Gastrocnemius medialis (tissue), 4 donors: ENCODE measurements around the gene LRCH3. TPM values are rescaled to one million over a fixed set of nuclear protein-coding genes. Genes with fewer than 3 reads are reported as not detected.

Source experiments
- ATAC-seq, 2 donors: fragments of 150-250 bp; one replicate each; pipeline ENCODE4 v1.9.1; 2016
- DNase-seq, 2 donors: peaks; one replicate each; pipeline ENCODE4 v3.0.0-alpha.2; 2019
- H3K27ac ChIP-seq, 4 donors: fragments of 200-600 bp; sonication (generic); 1 replicate in 1 of 4; 2 replicates in 3 of 4; pipeline ENCODE4 v1.5.1; 2016 to 2018; ENCODE audit warnings: mild to moderate bottlenecking in 2 of 4, moderate library complexity in 1 of 4
- H3K27me3 ChIP-seq, 3 donors: fragments of 200-600 bp; sonication (generic) in 2 of 3; 1 replicate in 1 of 3; 2 replicates in 2 of 3; pipeline versions ENCODE4 v1.5.1 to v1.6.0; 2016 to 2019; ENCODE audit warnings: mild to moderate bottlenecking in 1 of 3, moderate library complexity in 1 of 3
- H3K36me3 ChIP-seq, 2 donors: fragments of 200-600 bp; sonication (generic) in 1 of 2; one replicate each; pipeline ENCODE4 v1.5.1; 2017 to 2018
- H3K4me1 ChIP-seq, 2 donors: fragments of 200-600 bp; sonication (generic) in 1 of 2; one replicate each; pipeline ENCODE4 v1.5.1; 2016 to 2017; ENCODE audit warnings: mild to moderate bottlenecking in 2 of 2
- H3K4me3 ChIP-seq, 4 donors: fragments of 200-600 bp; sonication (generic) in 3 of 4; 1 replicate in 1 of 4; 2 replicates in 3 of 4; pipeline ENCODE4 v1.5.1; 2016 to 2019; ENCODE audit warnings: mild to moderate bottlenecking in 2 of 4
- H3K9me3 ChIP-seq, 3 donors: fragments of 200-600 bp; sonication (generic) in 2 of 3; 1 replicate in 1 of 3; 2 replicates in 2 of 3; pipeline ENCODE4 v1.5.1; 2016 to 2019
- POLR2A ChIP-seq, 2 donors: fragments of 450-650 bp; IDR thresholded peaks; one replicate each; pipeline ENCODE4 v1.6.1; 2017; ENCODE audit warnings: antibody characterized with exemption in 2 of 2, mild to moderate bottlenecking in 2 of 2, moderate library complexity in 2 of 2
- in situ Hi-C, 4 donors: fragments of 200-750 bp; cut with MboI; loops; one replicate each; pipeline versions ENCODE4 v1.15.0 to v1.8.0; 2017; ENCODE audit warnings: low sequenced_read_pairs in 4 of 4
- intact Hi-C: fragments of 100-400 bp; cut with DNase I; formaldehyde crosslinking; loops from one replicate; pipeline ENCODE4 v1.15.1; 2023; ENCODE audit warnings: low total_unique reads
- total RNA-seq, 4 donors: library from RNA; depleted of rRNA; stranded (reverse); fragments of >200 nt; gene quantifications; one replicate each; pipeline versions ENCODE4 v1.1.0 to v1.2.3, GENCODE V29; 2016
- TF ChIP-seq, protein P1 (sequence below), 5 experiments: fragments of 450-650 bp in 3 of 5; fragments of 200-600 bp in 2 of 5; sonication (generic) in 2 of 5; IDR thresholded peaks in 4 of 5; conservative IDR thresholded peaks in 1 of 5; 1 replicate in 4 of 5; 2 replicates in 1 of 5; pipeline ENCODE4 v1.5.1; 2016 to 2019; ENCODE audit warnings: antibody characterized with exemption in 5 of 5, mild to moderate bottlenecking in 3 of 5, moderate library complexity in 3 of 5

Gene LRCH3
- total RNA-seq, 4 donors from 2014 or later = 18.0 to 126 (median 26.7) TPM

DNA sequence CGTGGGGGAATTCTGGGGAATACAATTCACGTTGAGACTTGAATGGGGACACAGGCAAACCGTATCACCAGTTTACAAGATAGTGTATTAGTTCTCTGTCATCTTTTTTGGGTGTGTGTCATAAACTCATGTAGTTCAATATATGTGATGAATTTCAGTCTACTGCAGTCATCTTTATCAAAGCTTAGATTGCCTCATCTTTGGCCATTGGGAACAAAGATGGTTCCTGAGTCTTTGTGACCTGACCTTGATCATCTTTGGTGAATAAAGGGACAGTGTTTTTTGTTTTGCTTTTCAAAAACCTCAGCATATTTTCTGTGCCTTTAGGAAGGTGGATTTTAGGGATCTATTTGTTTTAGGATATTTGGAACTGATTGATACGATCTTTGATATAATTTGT is 23.3 kb downstream of the LRCH3 start:
- DNase-seq (no peak), ATAC-seq (no peak)
- in situ Hi-C loops = no loop called here
- no peak overlapping the region for H3K27ac ChIP-seq
- no peaks in the 10 kb centered on the region for H3K36me3 ChIP-seq
- H3K4me1 ChIP-seq = peaks cover 8 to 16% of the 10 kb centered on the region in 2 donors
- H3K9me3 ChIP-seq = no peaks in the 10 kb centered on the region
- intact Hi-C loops = no loop called here
- no peak overlapping the region for H3K4me3 ChIP-seq
- no peak for TF ChIP-seq POLR2A (IDR thresholded peaks at IDR 0.05)
- TF ChIP-seq, protein P1, sequence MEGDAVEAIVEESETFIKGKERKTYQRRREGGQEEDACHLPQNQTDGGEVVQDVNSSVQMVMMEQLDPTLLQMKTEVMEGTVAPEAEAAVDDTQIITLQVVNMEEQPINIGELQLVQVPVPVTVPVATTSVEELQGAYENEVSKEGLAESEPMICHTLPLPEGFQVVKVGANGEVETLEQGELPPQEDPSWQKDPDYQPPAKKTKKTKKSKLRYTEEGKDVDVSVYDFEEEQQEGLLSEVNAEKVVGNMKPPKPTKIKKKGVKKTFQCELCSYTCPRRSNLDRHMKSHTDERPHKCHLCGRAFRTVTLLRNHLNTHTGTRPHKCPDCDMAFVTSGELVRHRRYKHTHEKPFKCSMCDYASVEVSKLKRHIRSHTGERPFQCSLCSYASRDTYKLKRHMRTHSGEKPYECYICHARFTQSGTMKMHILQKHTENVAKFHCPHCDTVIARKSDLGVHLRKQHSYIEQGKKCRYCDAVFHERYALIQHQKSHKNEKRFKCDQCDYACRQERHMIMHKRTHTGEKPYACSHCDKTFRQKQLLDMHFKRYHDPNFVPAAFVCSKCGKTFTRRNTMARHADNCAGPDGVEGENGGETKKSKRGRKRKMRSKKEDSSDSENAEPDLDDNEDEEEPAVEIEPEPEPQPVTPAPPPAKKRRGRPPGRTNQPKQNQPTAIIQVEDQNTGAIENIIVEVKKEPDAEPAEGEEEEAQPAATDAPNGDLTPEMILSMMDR (IDR thresholded peaks at IDR 0.05 in 4 of 5, conservative IDR thresholded peaks at IDR 0.05 in 1 of 5) = no peak
- no peaks in the 10 kb centered on the region for H3K27me3 ChIP-seq

DNA sequence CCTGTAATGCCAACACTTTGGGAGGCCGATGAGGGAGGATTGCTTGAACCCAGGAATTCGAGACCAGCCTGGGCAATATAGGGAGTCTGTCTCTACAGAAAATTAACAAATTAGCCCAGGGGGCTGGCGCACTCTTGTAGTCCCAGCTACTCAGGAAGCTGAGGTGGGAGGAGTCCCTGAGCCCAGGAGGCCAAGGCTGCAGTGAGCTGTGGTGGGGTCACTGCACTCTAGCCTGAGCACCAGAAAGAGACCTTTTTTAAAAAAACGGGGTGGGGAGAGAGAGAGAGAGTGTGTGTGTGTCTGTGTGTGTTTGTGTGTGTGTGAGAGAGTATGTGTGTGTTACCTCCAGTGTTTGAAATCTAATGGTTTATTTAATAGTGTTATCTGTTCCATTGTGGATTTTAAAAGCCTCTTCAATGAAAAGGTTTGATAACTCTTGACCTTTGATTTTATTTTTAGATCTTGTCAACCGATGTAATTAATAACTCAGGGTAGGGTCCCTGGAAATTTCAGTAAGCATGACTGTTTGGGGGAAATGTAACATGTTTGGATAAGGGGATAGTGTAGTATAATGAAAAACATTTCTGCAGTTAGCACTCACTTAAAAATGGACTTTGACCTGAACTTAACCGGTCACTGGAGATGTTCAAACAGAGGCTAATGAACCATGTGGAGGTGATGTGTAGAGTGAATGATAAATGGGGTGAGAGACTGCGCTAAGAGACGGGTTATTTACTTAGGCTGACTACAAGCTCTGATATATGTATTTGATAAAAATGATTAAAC is 29.7 kb downstream of the LRCH3 start:
- DNase-seq (no peak), ATAC-seq (no peak)
- in situ Hi-C loops (no loop called here), intact Hi-C loops (no loop called here)
- Histone ChIP-seq H3K4me3 (no peak overlapping the region), H3K9me3 (no peaks in the 10 kb centered on the region), H3K27me3 (no peaks in the 10 kb centered on the region), H3K4me1 (no peaks in the 10 kb centered on the region), H3K27ac (no peak overlapping the region), H3K36me3 (peaks cover 0 to 18% of the 10 kb centered on the region in 2 donors)
- no peak for TF ChIP-seq POLR2A (IDR thresholded peaks at IDR 0.05)
- TF ChIP-seq, protein P1 (IDR thresholded peaks at IDR 0.05 in 4 of 5, conservative IDR thresholded peaks at IDR 0.05 in 1 of 5) = no peak

DNA sequence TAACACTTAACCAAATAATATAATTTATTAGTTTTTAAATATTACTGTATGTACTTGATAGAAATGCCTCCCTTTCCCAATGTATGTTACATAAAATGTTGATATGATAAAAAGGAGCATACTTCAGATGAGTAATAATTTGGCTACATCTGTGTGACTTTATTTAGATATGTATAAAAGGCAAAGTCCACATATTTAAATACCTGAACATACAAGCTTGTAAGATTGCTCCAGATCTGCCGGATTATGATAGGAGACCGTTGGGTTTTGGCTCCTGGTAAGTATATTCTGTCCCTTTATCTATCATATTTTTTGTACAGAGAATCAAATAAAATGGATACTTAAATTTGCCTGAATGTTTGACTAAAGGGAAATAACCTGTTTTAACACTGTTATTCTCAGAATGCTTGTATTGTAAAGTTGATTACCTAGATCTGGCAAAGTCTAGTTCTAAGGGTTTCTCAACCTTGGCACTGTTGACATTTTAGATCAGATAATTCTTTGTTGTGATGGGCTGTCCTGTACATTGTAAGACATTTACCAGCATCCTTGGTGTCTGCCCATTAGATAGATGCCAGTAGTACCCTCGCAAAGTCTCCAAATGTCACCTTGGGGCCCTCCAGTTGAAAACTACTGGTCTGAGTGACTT is 38.5 kb downstream of the LRCH3 start:
- intact Hi-C loops (no loop called here), in situ Hi-C loops (loop anchor here in 1 of 4 donors (10.0 kb wide), 1 partner anchor 65 kb away; no protein-coding TSS in a partner anchor)
- ATAC-seq (no peak), DNase-seq (no peak)
- Histone ChIP-seq H3K9me3 (no peaks in the 10 kb centered on the region), H3K27me3 (no peaks in the 10 kb centered on the region), H3K4me1 (no peaks in the 10 kb centered on the region), H3K27ac (no peak overlapping the region), H3K4me3 (no peak overlapping the region), H3K36me3 (peaks cover 10 to 78% of the 10 kb centered on the region in 2 donors)
- TF ChIP-seq POLR2A (IDR thresholded peaks at IDR 0.05) = no peak
- TF ChIP-seq, protein P1 (IDR thresholded peaks at IDR 0.05 in 4 of 5, conservative IDR thresholded peaks at IDR 0.05 in 1 of 5) = no peak

DNA sequence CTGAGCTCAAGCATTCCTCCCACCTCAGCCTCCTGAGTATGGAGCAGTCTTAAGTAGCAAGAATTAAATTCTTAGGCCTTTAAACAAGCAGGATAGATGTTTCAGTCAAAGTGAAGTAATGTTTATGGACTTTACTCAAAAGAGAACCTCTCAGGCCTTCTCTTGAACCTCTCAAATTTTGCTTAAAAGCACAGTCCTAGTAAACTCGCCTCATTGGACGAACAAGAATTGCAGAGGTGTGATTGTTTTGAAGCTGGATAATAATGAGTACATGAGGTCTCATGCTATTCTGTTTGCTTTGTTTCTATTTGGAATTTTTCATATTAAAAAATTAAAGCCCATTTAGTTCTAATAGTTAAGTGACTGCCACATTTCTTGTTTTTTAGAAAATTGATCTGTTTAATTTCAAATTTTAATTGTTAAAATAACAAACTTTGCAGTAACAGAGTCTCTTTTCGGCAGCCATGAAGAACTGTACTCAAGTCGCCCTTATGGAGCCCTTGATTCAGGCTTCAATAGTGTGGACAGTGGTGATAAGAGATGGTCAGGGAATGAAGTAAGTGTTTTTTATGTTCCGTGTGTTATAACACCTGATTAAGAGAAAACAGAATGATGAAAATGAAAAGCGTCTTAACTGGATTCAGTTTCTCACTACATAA is 39.4 kb downstream of the LRCH3 start:
- DNase-seq = no peak
- TF ChIP-seq, protein P1 (IDR thresholded peaks at IDR 0.05 in 4 of 5, conservative IDR thresholded peaks at IDR 0.05 in 1 of 5) = no peak
- TF ChIP-seq POLR2A (IDR thresholded peaks at IDR 0.05) = no peak
- H3K27ac ChIP-seq = no peak overlapping the region
- intact Hi-C loops = no loop called here
- H3K4me1 ChIP-seq = no peaks in the 10 kb centered on the region
- in situ Hi-C loops = loop anchor here in 1 of 4 donors (10.0 kb wide), 1 partner anchor 64 kb away; no protein-coding TSS in a partner anchor
- H3K4me3 ChIP-seq = no peak overlapping the region
- no peaks in the 10 kb centered on the region for H3K9me3 ChIP-seq
- peaks cover 10 to 83% of the 10 kb centered on the region in 2 donors for H3K36me3 ChIP-seq
- H3K27me3 ChIP-seq = no peaks in the 10 kb centered on the region
- ATAC-seq = no peak
